ENCODE results near the gene YJEFN3.

GRCh38 chr19:19540715-19541515 lies 12.2 kb downstream of the YJEFN3 start:
- TF ChIP-seq CTCF (IDR thresholded peaks at IDR 0.05) (no peak), EP300 (IDR thresholded peaks at IDR 0.05) (no peak), POLR2A (IDR thresholded peaks at IDR 0.05) (no peak), POLR2AphosphoS5 (IDR thresholded peaks at IDR 0.05) (no peak)
